ENCODE results near the gene HAND2.

The HAND2 gene

DNA sequence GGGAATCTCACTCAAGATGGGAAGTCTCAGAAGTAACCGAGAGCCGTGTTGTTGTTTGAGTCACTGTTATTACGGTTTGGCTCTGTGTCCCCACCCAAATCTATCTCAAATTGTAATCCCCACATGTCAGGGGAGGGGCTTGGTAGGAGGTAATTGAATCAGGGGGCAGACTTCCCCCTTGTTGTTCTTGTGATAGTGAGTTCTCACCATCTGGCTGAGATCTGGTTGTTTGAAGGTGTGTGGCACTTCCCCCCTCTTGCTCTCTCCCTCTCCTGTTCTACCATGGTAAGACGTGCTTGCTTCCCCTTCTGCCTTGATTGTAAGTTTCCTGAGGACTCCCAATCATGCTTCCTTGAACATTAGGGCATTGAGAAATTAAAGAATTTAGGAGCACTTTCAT lies 37.0 kb downstream of the HAND2 start:
- no peaks in the 10 kb centered on the region for H3K27me3 ChIP-seq (replicated peaks; ENCODE audit: control insufficient read depth, insufficient read depth, low read length)
- H3K36me3 ChIP-seq (ENCODE audit: control insufficient read depth, insufficient read depth, low read length): no peaks in the 10 kb centered on the region
- H3K4me3 ChIP-seq (replicated peaks; ENCODE audit: low read depth, low read length): no peak overlapping the region
- TF ChIP-seq, protein P1, sequence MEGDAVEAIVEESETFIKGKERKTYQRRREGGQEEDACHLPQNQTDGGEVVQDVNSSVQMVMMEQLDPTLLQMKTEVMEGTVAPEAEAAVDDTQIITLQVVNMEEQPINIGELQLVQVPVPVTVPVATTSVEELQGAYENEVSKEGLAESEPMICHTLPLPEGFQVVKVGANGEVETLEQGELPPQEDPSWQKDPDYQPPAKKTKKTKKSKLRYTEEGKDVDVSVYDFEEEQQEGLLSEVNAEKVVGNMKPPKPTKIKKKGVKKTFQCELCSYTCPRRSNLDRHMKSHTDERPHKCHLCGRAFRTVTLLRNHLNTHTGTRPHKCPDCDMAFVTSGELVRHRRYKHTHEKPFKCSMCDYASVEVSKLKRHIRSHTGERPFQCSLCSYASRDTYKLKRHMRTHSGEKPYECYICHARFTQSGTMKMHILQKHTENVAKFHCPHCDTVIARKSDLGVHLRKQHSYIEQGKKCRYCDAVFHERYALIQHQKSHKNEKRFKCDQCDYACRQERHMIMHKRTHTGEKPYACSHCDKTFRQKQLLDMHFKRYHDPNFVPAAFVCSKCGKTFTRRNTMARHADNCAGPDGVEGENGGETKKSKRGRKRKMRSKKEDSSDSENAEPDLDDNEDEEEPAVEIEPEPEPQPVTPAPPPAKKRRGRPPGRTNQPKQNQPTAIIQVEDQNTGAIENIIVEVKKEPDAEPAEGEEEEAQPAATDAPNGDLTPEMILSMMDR (IDR thresholded peaks at IDR 0.05; ENCODE audit: insufficient read depth, low read length, poor library complexity, severe bottlenecking): no peak
- DNase-seq (ENCODE audit: extremely low read depth, insufficient read length): no peak

DNA sequence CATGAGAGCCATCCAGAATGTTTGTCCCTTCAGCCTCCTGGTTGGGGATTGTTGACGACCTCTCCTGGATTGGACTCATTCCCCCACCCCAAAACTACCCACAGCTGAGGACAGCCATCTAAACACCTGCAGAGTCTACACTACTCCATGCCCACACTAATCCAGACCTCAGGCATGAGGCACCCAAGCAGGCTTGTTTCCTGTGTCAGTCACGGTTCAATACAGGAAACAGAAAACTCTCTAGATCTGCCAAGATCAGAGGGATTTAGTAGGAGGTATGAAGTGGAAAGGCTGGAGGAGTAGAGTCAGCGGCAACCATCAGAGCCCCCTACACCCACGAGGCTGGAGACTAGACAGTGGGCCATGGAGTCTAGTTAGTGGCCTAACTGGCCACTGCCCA lies 37.7 kb downstream of the HAND2 start:
- TF ChIP-seq, protein P1 (IDR thresholded peaks at IDR 0.05; ENCODE audit: insufficient read depth, low read length, poor library complexity, severe bottlenecking): no peak
- DNase-seq (ENCODE audit: extremely low read depth, insufficient read length): no peak
- no peak overlapping the region for H3K4me3 ChIP-seq (replicated peaks; ENCODE audit: low read depth, low read length)
- H3K27me3 ChIP-seq (replicated peaks; ENCODE audit: control insufficient read depth, insufficient read depth, low read length): no peaks in the 10 kb centered on the region
- H3K36me3 ChIP-seq (ENCODE audit: control insufficient read depth, insufficient read depth, low read length): no peaks in the 10 kb centered on the region

DNA sequence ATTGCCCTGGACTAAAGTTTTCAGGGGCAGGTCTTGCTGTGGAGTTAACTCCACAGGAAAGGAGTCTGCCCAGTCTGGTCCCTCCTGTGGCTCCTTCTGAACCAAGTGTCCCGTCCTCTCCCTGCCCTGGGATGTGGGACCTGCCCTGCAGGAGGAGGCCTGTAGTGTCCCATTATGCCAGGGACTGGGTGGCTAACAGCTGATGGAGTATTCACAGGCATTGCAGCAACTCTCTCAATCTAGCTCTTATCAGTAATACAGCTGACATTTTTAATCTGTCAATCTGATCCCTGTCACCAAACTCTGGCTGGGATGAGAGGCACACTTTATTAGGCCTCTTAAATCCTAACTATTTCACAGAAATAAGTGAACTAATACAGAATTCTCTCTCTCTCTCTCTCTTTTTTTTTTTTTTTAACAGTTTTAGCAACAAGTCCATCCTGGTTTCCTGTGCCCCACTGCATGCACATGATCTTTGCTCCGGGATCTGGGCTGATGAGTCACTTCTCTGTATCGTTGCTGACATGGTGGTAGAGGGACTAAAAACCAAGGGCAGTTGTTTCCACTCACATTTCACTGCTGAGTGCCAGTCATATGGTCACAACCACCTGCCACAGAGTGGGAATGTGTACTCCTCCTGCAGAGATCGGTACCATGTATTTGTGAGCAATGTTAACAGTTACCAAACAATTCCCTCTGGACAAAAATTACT lies 39.1 kb downstream of the HAND2 start:
- no peaks in the 10 kb centered on the region for H3K27me3 ChIP-seq (replicated peaks; ENCODE audit: control insufficient read depth, insufficient read depth, low read length)
- no peak overlapping the region for H3K4me3 ChIP-seq (replicated peaks; ENCODE audit: low read depth, low read length)
- TF ChIP-seq, protein P1 (IDR thresholded peaks at IDR 0.05; ENCODE audit: insufficient read depth, low read length, poor library complexity, severe bottlenecking): no peak
- H3K36me3 ChIP-seq (ENCODE audit: control insufficient read depth, insufficient read depth, low read length): no peaks in the 10 kb centered on the region
- no peak for DNase-seq (ENCODE audit: extremely low read depth, insufficient read length)

DNA sequence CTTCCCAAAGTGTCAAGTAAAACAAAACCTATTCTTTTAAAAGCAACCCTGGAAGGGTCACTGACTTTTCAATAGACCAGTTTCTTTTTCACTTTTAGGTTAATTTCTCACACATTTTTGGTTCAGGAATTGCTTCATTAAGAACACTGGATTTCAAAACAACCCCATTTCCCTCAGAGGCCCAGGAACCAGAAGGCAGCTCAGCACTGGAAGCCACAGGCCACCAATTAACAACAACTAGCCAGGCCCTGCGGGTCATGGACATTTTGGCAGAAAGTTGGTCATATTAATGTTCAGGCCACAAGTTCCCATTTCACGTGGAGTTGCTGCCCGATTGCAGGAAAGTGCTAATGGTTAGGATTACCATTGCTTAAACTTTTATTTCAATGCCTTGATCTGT lies 39.8 kb downstream of the HAND2 start:
- Histone ChIP-seq H3K4me3 (replicated peaks; ENCODE audit: low read depth, low read length) (no peak overlapping the region), H3K36me3 (ENCODE audit: control insufficient read depth, insufficient read depth, low read length) (no peaks in the 10 kb centered on the region), H3K27me3 (replicated peaks; ENCODE audit: control insufficient read depth, insufficient read depth, low read length) (no peaks in the 10 kb centered on the region)
- TF ChIP-seq, protein P1 (IDR thresholded peaks at IDR 0.05; ENCODE audit: insufficient read depth, low read length, poor library complexity, severe bottlenecking): no peak
- no peak for DNase-seq (ENCODE audit: extremely low read depth, insufficient read length)

DNA sequence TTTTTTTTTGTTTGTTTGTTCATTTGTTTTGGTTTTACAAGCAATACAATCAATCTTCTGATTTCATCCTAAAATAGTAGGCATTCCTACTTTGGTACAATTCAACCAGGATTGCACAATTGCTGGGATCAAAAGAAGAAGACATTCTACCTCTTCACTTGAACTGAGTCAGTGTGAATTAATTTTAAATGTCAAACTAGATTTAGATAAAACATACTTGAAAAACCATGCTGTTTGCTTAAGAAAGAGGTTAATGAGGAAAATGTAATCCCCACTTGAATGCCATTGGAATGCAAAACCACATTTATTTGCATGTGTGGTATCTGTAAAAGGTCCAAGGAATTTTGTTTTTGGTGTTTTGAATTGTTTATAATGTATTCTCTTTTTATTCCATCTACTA lies 40.5 kb downstream of the HAND2 start:
- no peak overlapping the region for H3K4me3 ChIP-seq (replicated peaks; ENCODE audit: low read depth, low read length)
- no peak for DNase-seq (ENCODE audit: extremely low read depth, insufficient read length)
- TF ChIP-seq, protein P1 (IDR thresholded peaks at IDR 0.05; ENCODE audit: insufficient read depth, low read length, poor library complexity, severe bottlenecking): no peak

DNA sequence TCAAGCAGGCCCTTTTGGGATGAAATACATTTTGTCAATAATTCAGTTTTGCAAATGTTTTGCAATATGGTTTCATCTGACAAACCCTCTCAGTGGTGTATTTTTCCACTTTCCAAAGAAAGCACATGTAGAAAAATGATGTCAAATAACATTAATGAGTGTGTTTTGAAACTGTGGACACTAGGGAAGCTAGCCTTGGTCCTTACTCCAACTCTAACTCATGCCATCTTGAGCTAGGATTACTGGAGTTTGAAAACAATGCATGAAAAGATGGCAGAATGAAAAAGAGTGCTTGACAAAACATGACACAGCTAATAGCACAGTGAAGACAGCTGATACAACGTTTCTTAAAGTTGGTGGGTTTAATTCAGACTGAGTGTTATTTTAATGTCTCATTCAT lies 41.4 kb downstream of the HAND2 start:
- TF ChIP-seq, protein P1 (IDR thresholded peaks at IDR 0.05; ENCODE audit: insufficient read depth, low read length, poor library complexity, severe bottlenecking): no peak
- DNase-seq (ENCODE audit: extremely low read depth, insufficient read length): no peak
- no peak overlapping the region for H3K4me3 ChIP-seq (replicated peaks; ENCODE audit: low read depth, low read length)
- no peaks in the 10 kb centered on the region for H3K36me3 ChIP-seq (ENCODE audit: control insufficient read depth, insufficient read depth, low read length)
- no peaks in the 10 kb centered on the region for H3K27me3 ChIP-seq (replicated peaks; ENCODE audit: control insufficient read depth, insufficient read depth, low read length)

More for the DNA sequence above, 40.5 kb downstream of the HAND2 start:
- no peaks in the 10 kb centered on the region for H3K36me3 ChIP-seq (ENCODE audit: control insufficient read depth, insufficient read depth, low read length)
- H3K27me3 ChIP-seq (replicated peaks; ENCODE audit: control insufficient read depth, insufficient read depth, low read length): no peaks in the 10 kb centered on the region
